ENCODE data around the gene POMC.

The POMC gene

DNA sequence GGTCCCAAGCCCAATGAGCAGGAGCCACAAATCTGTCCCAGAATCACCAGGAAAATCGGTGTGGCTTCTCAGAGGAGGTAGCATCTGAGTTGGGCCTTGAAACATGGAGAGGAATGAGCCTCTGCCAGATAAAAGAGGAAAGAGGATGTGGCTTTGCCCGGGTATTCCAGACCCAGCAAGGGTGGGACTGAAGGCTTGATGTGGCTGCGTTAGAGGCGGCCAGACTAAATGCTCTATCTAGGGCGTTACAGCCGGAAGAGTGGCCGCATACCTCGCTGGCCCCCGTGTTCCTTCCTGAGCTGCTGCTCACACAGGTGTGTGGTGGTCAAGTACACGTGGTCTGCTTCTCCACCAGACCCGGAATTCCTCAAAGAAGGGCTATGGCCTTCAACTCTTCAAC lies 33.9 kb upstream of the POMC start:
- TF ChIP-seq, protein P1, sequence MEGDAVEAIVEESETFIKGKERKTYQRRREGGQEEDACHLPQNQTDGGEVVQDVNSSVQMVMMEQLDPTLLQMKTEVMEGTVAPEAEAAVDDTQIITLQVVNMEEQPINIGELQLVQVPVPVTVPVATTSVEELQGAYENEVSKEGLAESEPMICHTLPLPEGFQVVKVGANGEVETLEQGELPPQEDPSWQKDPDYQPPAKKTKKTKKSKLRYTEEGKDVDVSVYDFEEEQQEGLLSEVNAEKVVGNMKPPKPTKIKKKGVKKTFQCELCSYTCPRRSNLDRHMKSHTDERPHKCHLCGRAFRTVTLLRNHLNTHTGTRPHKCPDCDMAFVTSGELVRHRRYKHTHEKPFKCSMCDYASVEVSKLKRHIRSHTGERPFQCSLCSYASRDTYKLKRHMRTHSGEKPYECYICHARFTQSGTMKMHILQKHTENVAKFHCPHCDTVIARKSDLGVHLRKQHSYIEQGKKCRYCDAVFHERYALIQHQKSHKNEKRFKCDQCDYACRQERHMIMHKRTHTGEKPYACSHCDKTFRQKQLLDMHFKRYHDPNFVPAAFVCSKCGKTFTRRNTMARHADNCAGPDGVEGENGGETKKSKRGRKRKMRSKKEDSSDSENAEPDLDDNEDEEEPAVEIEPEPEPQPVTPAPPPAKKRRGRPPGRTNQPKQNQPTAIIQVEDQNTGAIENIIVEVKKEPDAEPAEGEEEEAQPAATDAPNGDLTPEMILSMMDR (IDR thresholded peaks at IDR 0.05): no peak

DNA sequence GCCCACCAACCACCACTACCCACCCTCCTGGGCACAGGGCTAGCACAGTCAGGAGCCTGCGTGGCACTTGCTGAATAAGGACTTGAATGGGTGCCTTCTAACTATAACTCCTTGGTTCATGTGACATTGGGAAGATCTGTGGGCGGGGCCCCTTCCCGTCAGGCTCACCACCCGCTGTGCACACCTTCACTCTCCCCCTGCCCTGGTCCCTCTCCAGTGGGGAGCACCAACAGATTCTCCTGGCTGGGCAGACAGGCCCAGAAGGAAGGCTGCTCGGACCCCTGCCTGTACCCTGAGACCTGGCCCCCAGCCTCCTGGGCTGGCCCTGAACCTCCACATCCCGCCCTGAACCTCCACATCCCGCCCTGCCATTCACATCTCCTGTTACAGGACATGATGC lies 33.4 kb upstream of the POMC start:
- TF ChIP-seq, protein P1 (IDR thresholded peaks at IDR 0.05): no peak

DNA sequence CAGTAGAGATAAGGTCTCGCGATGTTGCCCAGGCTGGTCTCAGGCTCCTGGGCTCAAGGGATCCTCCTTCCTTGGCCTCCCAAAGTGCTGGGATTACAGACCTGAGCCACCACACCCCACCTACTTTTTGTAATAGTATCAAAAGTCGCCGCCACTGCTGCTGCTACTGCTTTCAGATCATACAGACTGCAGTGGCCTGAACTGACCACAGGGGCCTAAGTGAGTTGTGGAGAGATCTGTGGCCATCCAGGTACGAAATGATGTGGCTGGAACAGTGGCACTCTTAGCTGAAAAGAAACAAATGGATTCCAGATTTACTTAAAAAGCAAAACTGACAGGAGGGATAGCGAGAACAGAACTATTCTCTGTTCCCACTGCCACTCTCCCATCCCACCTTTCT lies 32.9 kb upstream of the POMC start:
- TF ChIP-seq, protein P1 (IDR thresholded peaks at IDR 0.05): no peak

DNA sequence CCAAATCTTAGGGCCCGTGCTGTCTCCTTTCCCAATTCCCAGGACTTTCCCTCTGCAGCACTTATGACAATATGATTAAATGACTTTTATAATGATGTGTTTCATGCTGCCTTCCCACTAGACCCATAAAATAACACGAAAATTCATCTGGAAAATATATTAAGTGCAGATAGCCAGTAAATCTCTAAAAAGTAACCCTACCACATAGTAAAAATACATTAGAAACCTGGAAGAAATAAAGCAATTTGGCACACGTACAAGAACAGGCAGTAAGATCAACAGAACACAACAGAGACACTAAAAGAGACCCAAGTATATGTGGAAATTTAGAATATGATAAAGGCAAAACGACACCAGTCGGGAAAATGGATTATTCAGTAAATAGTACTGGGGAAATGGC lies 30.2 kb upstream of the POMC start:
- TF ChIP-seq, protein P1 (IDR thresholded peaks at IDR 0.05): no peak

DNA sequence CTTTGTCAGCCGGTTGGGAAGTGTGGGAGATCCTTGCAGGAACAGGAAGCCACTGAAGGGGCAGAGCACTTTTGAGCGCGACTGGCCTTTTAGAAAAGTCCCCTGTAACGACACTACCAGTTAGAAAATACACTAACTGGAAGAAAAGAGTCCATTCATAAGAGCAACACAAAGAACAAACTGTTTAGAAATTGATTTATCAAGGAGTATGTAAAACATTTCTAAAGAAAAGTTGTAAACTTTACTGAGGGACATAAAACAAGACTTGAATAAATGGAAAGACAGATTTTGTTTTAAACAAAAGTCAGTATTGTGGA lies 29.8 kb upstream of the POMC start:
- TF ChIP-seq, protein P1 (IDR thresholded peaks at IDR 0.05): no peak

DNA sequence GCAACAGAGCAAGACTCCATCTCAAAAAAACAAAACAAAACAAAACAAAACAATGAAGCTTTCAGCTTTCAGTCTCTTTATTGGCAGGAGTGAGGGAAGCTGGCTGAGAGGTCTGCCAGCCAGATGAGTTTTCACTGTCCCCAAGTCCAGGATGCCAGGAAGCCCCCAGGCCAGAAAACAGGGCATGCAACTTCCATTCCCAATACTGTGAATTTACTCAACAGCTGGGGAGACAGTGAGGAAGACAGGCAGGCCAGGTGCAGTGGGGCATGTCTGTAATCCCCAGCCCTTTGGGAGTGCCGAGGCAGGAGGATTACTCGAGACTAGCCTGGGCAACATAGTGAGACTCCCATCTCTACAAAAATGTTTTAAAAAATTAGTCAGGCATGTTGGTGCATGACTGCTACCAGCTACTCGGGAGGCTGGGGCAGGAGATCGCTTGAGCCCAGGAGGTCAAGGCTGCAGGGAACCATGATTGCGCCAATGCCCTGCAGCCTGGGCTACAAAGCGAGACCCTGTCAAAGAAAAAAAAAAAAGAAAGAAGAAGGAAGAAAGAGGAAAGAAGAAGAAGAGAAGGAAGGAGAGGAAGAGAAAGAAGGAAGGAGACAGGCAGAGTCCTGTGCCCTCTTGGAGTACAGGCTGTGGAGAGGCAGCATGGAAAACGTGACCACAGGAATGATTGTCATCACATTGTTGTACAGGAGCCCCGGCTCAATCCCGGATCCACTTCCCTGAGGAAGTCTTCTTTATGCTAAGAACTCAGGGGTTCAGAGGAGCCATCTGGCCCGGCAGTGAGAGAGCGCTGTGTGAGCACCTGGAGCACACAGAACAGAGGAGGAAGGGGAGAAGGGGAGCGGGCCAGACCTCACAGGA lies 29.2 kb upstream of the POMC start:
- TF ChIP-seq, protein P1 (IDR thresholded peaks at IDR 0.05): no peak

DNA sequence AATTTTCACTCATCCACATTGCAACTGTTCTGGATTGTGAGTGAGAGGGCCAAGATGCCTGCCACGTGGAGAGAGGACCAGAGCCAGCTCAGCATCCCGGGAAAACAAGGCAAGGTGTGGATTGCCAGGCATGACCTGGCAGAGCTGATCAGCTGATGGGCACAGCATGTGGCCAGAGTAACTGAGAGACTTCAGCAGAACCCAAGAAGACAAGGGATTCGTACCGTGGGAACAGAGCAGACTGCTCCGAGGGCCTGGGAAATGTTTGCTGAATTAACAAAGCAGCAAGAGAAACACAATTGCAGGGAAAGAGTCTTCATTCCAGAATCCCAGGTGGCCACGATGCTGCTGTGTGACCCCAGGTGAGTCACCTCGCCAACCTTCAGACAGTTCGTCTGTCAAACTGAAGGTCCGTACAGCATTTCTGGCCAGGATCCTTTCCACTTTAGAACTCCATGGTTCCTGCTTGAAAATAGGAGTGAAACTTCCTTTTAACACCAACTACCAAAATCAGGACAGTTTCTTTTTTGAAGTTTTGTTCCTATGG lies 26.3 kb upstream of the POMC start:
- TF ChIP-seq, protein P1 (IDR thresholded peaks at IDR 0.05): no peak
